ENCODE results near the gene NTS. TPM values are rescaled to one million over a fixed set of nuclear protein-coding genes. Genes with fewer than 3 reads are reported as not detected.

NTS gene
- total RNA-seq, 4 donors from 2014 or later = 0.45 to 0.81 (median 0.63) TPM; not detected in 1

- TF ChIP-seq POLR2A (IDR thresholded peaks at IDR 0.05) (no peak), CTCF (IDR thresholded peaks at IDR 0.05) (peak; percentile 17 to 67 (median 57))
- WGBS, 2 donors = 95 to 97% methylated on average over 1 of the region's 1 CpG
- Histone ChIP-seq H3K36me3 (no peaks in the 10 kb centered on the region), H3K27ac (no peak overlapping the region), H3K9me3 (no peaks in the 10 kb centered on the region), H3K4me3 (replicated peaks in 1 of 3) (no peak overlapping the region), H3K4me1 (no peaks in the 10 kb centered on the region), H3K27me3 (no peaks in the 10 kb centered on the region)
- intact Hi-C loops (cut with DNase I) = no loop called here
- no peak for DNase-seq
Observed at GRCh38 chr12:85923767-85924331, 49.8 kb downstream of the NTS start.

GRCh38 chr12:85927166-85927565, 53.1 kb downstream of the NTS start:
- intact Hi-C loops (cut with DNase I) = no loop called here
- no peak overlapping the region for H3K4me3 ChIP-seq (replicated peaks in 1 of 3)
- TF ChIP-seq POLR2A (IDR thresholded peaks at IDR 0.05) (no peak), CTCF (IDR thresholded peaks at IDR 0.05) (no peak)
- no peak for DNase-seq
- H3K27ac ChIP-seq = no peak overlapping the region
- H3K27me3 ChIP-seq = no peaks in the 10 kb centered on the region
- H3K9me3 ChIP-seq = no peaks in the 10 kb centered on the region
- no peaks in the 10 kb centered on the region for H3K4me1 ChIP-seq
- H3K36me3 ChIP-seq = no peaks in the 10 kb centered on the region

Other genes starting within 250 kb of the NTS start
- 10 to 100 TPM in 2 of 4 donors, 1 to 10 TPM in 2; 8.1 to 11.8 (median 9.7) TPM for gene RASSF9, start 37.9 kb upstream of the NTS start, total RNA-seq

Measured in thyroid gland (tissue), 4 donors.